HepG2 (cell line): ENCODE results near the gene GTF2H4.
"Not testable (repeated sequence)": the region's sequence is repeated elsewhere in the genome, so short reads cannot be mapped to it uniquely, and the experiment has no call there.

Experiments
- BHLHE40 ChIP-seq: IDR thresholded peaks from 2 replicates; pipeline ENCODE4 v1.6.1; 2011; ENCODE audit warnings: low read length, improper control_type of control experiment
- JUN ChIP-seq: sonication (generic); formaldehyde crosslinking; IDR thresholded peaks from 2 replicates; pipeline ENCODE4 v1.4.0; 2020; ENCODE audit warnings: mild to moderate bottlenecking, missing genetic modification reagents
- RNF2 ChIP-seq: fragments of 450-650 bp; conservative IDR thresholded peaks from 2 replicates; pipeline ENCODE4 v1.6.1; 2016; ENCODE audit warnings: low read depth
- TEAD2 ChIP-seq: sonication (generic); formaldehyde crosslinking; IDR thresholded peaks from 2 replicates; pipeline ENCODE4 v1.9.0; 2021; ENCODE audit warnings: missing genetic modification reagents
- WIZ ChIP-seq: sonication (generic); formaldehyde crosslinking; IDR thresholded peaks from 2 replicates; pipeline ENCODE4 v1.5.1; 2020; ENCODE audit warnings: mild to moderate bottlenecking, missing genetic modification reagents
- ZFP1 ChIP-seq: IDR thresholded peaks from 2 replicates; pipeline ENCODE4 v1.6.1; 2016
- ZNF557 ChIP-seq: sonication (generic); formaldehyde crosslinking; IDR thresholded peaks from 2 replicates; pipeline ENCODE4 v1.4.0; 2020; ENCODE audit warnings: missing genetic modification reagents
- ZNF83 ChIP-seq: sonication (generic); formaldehyde crosslinking; IDR thresholded peaks from 2 replicates; pipeline ENCODE4 v1.4.0; 2020; ENCODE audit warnings: missing genetic modification reagents, mild to moderate bottlenecking, borderline replicate concordance
- TF ChIP-seq, protein P1 (sequence below): IDR thresholded peaks from 2 replicates; pipeline ENCODE4 v1.6.1; 2012; ENCODE audit warnings: inconsistent platforms

GRCh38 chr6:30907290-30907757 is 683 bp upstream of the GTF2H4 start:
- not testable (repeated sequence) for TF ChIP-seq JUN; ZNF83; WIZ (CRISPR knock-in tag); TEAD2 (CRISPR knock-in tag); RNF2; ZNF557 (CRISPR knock-in tag); ZFP1 (CRISPR knock-in tag); BHLHE40
- TF ChIP-seq, protein P1, sequence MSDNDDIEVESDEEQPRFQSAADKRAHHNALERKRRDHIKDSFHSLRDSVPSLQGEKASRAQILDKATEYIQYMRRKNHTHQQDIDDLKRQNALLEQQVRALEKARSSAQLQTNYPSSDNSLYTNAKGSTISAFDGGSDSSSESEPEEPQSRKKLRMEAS = not testable (repeated sequence)
